ENCODE measurements around the gene EEF1E1.

The EEF1E1 gene

DNA sequence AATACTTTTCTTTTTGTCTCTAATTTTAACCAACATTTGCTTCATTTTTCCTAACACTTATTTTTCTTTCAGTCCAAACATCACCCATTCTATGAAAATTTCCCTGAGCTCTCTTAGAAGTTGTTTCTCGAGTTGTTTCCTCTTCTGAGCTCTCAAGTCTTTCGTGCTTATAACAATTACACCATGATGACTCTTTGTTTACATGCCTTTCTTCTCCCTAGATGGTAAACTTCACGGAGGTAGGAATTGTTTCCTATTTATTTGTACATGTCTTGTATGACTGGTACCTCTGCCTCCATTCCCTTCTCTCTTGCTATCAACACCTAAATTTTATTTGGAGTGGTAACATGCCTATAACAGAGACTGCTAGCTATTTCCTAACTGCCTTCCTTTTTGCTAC is 44.6 kb downstream of the EEF1E1 start:
- no peak for DNase-seq
- H3K18ac ChIP-seq (ENCODE audit: low read length) = no peak overlapping the region
- WGBS (ENCODE audit: extremely low coverage, insufficient coverage, insufficient read length) = no CpG with 5 or more reads among the region's 3 CpGs
- H2BK120ac ChIP-seq (ENCODE audit: insufficient read depth, low read length, poor library complexity) = no peak overlapping the region
- no peaks in the 10 kb centered on the region for H3K79me2 ChIP-seq (ENCODE audit: control insufficient read depth, insufficient read depth, low read length, poor library complexity)
- no peak overlapping the region for H3K4me3 ChIP-seq (ENCODE audit: low read depth, low read length)
- H4K91ac ChIP-seq (ENCODE audit: low read depth, low read length) = no peak overlapping the region
- H3K4me1 ChIP-seq (ENCODE audit: control insufficient read depth in 1 of 2, insufficient read depth in 2 of 2, low read length in 2 of 2) = no peaks in the 10 kb centered on the region
- no peaks in the 10 kb centered on the region for H3K79me1 ChIP-seq (ENCODE audit: low read length)
- no peak overlapping the region for H4K8ac ChIP-seq (ENCODE audit: low read depth, low read length)
- H3K4ac ChIP-seq (ENCODE audit: low read depth, low read length) = no peak overlapping the region
- H3K27me3 ChIP-seq (ENCODE audit: insufficient read depth, low read length) = no peaks in the 10 kb centered on the region
- no peak overlapping the region for H3K27ac ChIP-seq (ENCODE audit: low read depth, low read length)
- no peak overlapping the region for H4K12ac ChIP-seq (ENCODE audit: low read depth, low read length)
- no peak overlapping the region for H2AK5ac ChIP-seq (ENCODE audit: low read length)
- H3K14ac ChIP-seq (ENCODE audit: low read length) = no peak overlapping the region
- H3K4me2 ChIP-seq (ENCODE audit: low read length) = no peak overlapping the region
- H3K9ac ChIP-seq (ENCODE audit: low read length) = no peak overlapping the region
- no peak overlapping the region for H2BK5ac ChIP-seq (ENCODE audit: low read depth, low read length, poor library complexity)
- H2AFZ ChIP-seq (ENCODE audit: insufficient read depth, low read length, poor library complexity) = no peak overlapping the region
- H3K23ac ChIP-seq (ENCODE audit: low read length) = no peak overlapping the region
- H3K9me3 ChIP-seq (ENCODE audit: insufficient read depth, low read depth, low read length) = no peaks in the 10 kb centered on the region
- no peak overlapping the region for H2BK12ac ChIP-seq (ENCODE audit: low read length)
- peaks cover 4 to 5% of the 10 kb centered on the region in 2 experiments for H3K36me3 ChIP-seq (ENCODE audit: control insufficient read depth in 1 of 2, insufficient read depth in 2 of 2, low read length in 2 of 2)

DNA sequence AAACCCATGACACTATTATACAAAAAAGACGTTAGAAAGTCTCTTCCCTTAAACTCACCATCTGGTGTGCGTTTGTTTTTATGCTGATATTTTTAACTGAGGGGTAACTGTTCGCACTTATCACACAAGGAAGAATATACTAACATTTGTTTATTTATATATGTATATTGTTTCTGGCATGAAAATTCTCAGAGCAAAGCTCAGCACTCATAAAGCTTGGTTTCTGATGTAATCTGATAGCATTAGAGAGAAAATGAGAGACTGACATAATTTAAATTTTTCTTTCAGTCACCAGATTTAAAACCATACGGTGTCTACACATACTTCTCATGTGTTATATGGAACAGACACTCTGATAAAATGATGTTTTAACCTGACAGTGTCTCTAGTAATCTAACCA is 45.1 kb downstream of the EEF1E1 start:
- Histone ChIP-seq H3K9ac (ENCODE audit: low read length) (no peak overlapping the region), H3K4ac (ENCODE audit: low read depth, low read length) (no peak overlapping the region), H2AFZ (ENCODE audit: insufficient read depth, low read length, poor library complexity) (no peak overlapping the region), H3K4me1 (ENCODE audit: control insufficient read depth in 1 of 2, insufficient read depth in 2 of 2, low read length in 2 of 2) (no peaks in the 10 kb centered on the region), H3K36me3 (ENCODE audit: control insufficient read depth in 1 of 2, insufficient read depth in 2 of 2, low read length in 2 of 2) (peaks cover 4 to 5% of the 10 kb centered on the region in 2 experiments), H3K23ac (ENCODE audit: low read length) (no peak overlapping the region), H2BK5ac (ENCODE audit: low read depth, low read length, poor library complexity) (no peak overlapping the region), H3K27ac (ENCODE audit: low read depth, low read length) (no peak overlapping the region), H4K8ac (ENCODE audit: low read depth, low read length) (no peak overlapping the region), H4K12ac (ENCODE audit: low read depth, low read length) (no peak overlapping the region), H3K18ac (ENCODE audit: low read length) (no peak overlapping the region), H3K79me1 (ENCODE audit: low read length) (no peaks in the 10 kb centered on the region), H2BK120ac (ENCODE audit: insufficient read depth, low read length, poor library complexity) (no peak overlapping the region), H3K9me3 (ENCODE audit: insufficient read depth, low read depth, low read length) (no peaks in the 10 kb centered on the region), H2BK12ac (ENCODE audit: low read length) (no peak overlapping the region), H3K27me3 (ENCODE audit: insufficient read depth, low read length) (no peaks in the 10 kb centered on the region), H4K91ac (ENCODE audit: low read depth, low read length) (no peak overlapping the region), H3K4me3 (ENCODE audit: low read depth, low read length) (no peak overlapping the region), H2AK5ac (ENCODE audit: low read length) (no peak overlapping the region), H3K14ac (ENCODE audit: low read length) (no peak overlapping the region), H3K4me2 (ENCODE audit: low read length) (no peak overlapping the region), H3K79me2 (ENCODE audit: control insufficient read depth, insufficient read depth, low read length, poor library complexity) (no peaks in the 10 kb centered on the region)
- DNase-seq = no peak
- WGBS (ENCODE audit: extremely low coverage, insufficient coverage, insufficient read length) = no CpG with 5 or more reads among the region's 4 CpGs

DNA sequence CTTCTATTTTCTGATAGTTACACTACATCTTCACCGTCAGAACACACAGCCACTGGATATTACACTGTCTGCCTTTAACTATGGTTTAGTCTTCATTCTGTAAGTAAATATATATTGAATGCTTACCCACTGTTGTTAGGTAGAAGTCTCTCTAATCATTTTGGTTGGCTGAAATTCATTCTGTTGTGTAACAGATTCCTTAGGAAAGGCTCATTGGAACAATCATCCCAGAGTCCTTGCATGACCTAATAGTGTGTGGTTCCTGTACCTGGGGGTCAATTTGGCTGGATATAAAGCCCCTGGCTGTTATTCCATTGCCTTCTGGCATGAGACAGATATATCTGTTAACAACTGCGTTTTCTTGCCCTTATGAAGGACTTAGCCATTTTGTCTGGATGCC is 48.1 kb downstream of the EEF1E1 start:
- Histone ChIP-seq H3K9ac (ENCODE audit: low read length) (no peak overlapping the region), H3K36me3 (ENCODE audit: control insufficient read depth in 1 of 2, insufficient read depth in 2 of 2, low read length in 2 of 2) (peaks cover 1 to 2% of the 10 kb centered on the region in 2 experiments), H3K4ac (ENCODE audit: low read depth, low read length) (no peak overlapping the region), H2BK12ac (ENCODE audit: low read length) (no peak overlapping the region), H2AFZ (ENCODE audit: insufficient read depth, low read length, poor library complexity) (no peak overlapping the region), H3K4me3 (ENCODE audit: low read depth, low read length) (no peak overlapping the region), H2AK5ac (ENCODE audit: low read length) (no peak overlapping the region), H3K9me3 (ENCODE audit: insufficient read depth, low read depth, low read length) (no peaks in the 10 kb centered on the region), H3K79me2 (ENCODE audit: control insufficient read depth, insufficient read depth, low read length, poor library complexity) (no peaks in the 10 kb centered on the region), H4K8ac (ENCODE audit: low read depth, low read length) (no peak overlapping the region), H3K18ac (ENCODE audit: low read length) (no peak overlapping the region), H2BK5ac (ENCODE audit: low read depth, low read length, poor library complexity) (no peak overlapping the region), H2BK120ac (ENCODE audit: insufficient read depth, low read length, poor library complexity) (no peak overlapping the region), H3K79me1 (ENCODE audit: low read length) (no peaks in the 10 kb centered on the region), H3K27ac (ENCODE audit: low read depth, low read length) (no peak overlapping the region), H3K23ac (ENCODE audit: low read length) (no peak overlapping the region), H3K14ac (ENCODE audit: low read length) (no peak overlapping the region), H4K91ac (ENCODE audit: low read depth, low read length) (no peak overlapping the region), H4K12ac (ENCODE audit: low read depth, low read length) (no peak overlapping the region), H3K4me1 (ENCODE audit: control insufficient read depth in 1 of 2, insufficient read depth in 2 of 2, low read length in 2 of 2) (no peaks in the 10 kb centered on the region), H3K4me2 (ENCODE audit: low read length) (no peak overlapping the region), H3K27me3 (ENCODE audit: insufficient read depth, low read length) (no peaks in the 10 kb centered on the region)
- no peak for DNase-seq
- no CpG with 5 or more reads among the region's 2 CpGs for WGBS (ENCODE audit: extremely low coverage, insufficient coverage, insufficient read length)

DNA sequence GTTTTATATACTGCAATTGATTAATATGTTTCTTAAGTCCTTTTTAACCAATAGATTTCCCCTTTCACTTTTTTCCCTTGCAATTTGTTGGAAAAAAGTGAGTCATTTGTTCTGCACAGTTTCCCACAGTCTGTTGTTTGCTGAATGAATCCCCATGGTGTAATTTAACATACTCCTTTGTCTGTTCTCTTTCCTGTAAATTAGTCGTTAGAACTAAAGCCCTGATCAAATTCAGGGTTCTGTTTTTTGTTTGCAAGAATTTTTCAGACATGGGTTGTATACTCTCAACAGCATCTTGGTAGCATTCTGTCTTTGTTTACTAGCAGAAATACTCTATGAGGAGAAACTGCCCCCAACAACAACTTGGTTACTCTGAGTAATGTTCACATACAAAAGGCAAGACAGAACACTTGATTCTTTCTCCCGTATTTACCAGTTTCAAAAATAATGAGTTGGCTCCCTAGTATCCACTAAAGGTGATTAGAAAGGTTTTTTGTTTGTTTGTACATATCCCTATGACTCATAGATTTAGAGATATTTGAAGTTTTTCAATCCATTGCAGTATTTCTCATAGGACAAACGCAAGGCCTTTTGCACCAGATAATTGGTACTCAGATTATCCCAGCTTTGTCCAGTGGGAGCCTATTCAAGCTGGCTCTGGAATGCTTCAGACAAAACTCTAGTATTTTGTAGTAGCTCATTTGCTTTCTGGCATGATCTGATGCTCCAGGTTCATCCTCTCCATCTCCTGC is 54.6 kb downstream of the EEF1E1 start:
- Histone ChIP-seq H3K14ac (ENCODE audit: low read length) (no peak overlapping the region), H3K23ac (ENCODE audit: low read length) (no peak overlapping the region), H3K4me2 (ENCODE audit: low read length) (no peak overlapping the region), H3K36me3 (ENCODE audit: control insufficient read depth in 1 of 2, insufficient read depth in 2 of 2, low read length in 2 of 2) (peaks cover 2% of the 10 kb centered on the region in 2 experiments), H4K91ac (ENCODE audit: low read depth, low read length) (no peak overlapping the region), H2AK5ac (ENCODE audit: low read length) (no peak overlapping the region), H3K79me1 (ENCODE audit: low read length) (no peaks in the 10 kb centered on the region), H2BK120ac (ENCODE audit: insufficient read depth, low read length, poor library complexity) (no peak overlapping the region), H3K27ac (ENCODE audit: low read depth, low read length) (peak overlapping the region; percentile 34), H2BK5ac (ENCODE audit: low read depth, low read length, poor library complexity) (peak overlapping the region; percentile 68), H3K79me2 (ENCODE audit: control insufficient read depth, insufficient read depth, low read length, poor library complexity) (no peaks in the 10 kb centered on the region), H3K4ac (ENCODE audit: low read depth, low read length) (no peak overlapping the region), H3K27me3 (ENCODE audit: insufficient read depth, low read length) (no peaks in the 10 kb centered on the region), H2BK12ac (ENCODE audit: low read length) (no peak overlapping the region), H3K4me3 (ENCODE audit: low read depth, low read length) (no peak overlapping the region), H3K18ac (ENCODE audit: low read length) (no peak overlapping the region), H3K4me1 (ENCODE audit: control insufficient read depth in 1 of 2, insufficient read depth in 2 of 2, low read length in 2 of 2) (no peaks in the 10 kb centered on the region), H3K9ac (ENCODE audit: low read length) (no peak overlapping the region), H4K8ac (ENCODE audit: low read depth, low read length) (no peak overlapping the region), H4K12ac (ENCODE audit: low read depth, low read length) (no peak overlapping the region), H3K9me3 (ENCODE audit: insufficient read depth, low read depth, low read length) (no peaks in the 10 kb centered on the region), H2AFZ (ENCODE audit: insufficient read depth, low read length, poor library complexity) (no peak overlapping the region)
- no CpG with 5 or more reads among the region's 3 CpGs for WGBS (ENCODE audit: extremely low coverage, insufficient coverage, insufficient read length)
- DNase-seq = no peak
